Tibial artery (tissue), 4 donors: ENCODE data around the gene ALG13.

Experiments
- DNase-seq, 2 donors: peaks; one replicate each; pipeline ENCODE4 v3.0.0-alpha.2; 2019
- H3K27ac ChIP-seq, 2 donors: fragments of 200-600 bp; sonication (generic) in 1 of 2; 1 replicate in 1 of 2; 2 replicates in 1 of 2; pipeline ENCODE4 v1.5.1; 2018 to 2019; ENCODE audit warnings: mild to moderate bottlenecking in 1 of 2
- H3K27me3 ChIP-seq, 2 donors: fragments of 200-600 bp; sonication (generic) in 1 of 2; one replicate each; pipeline versions ENCODE4 v1.5.1 to v1.6.0; 2016 to 2019
- H3K36me3 ChIP-seq, 3 donors: fragments of 200-600 bp; sonication (generic) in 2 of 3; one replicate each; pipeline ENCODE4 v1.5.1; 2016 to 2019; ENCODE audit warnings: mild to moderate bottlenecking in 2 of 3
- H3K4me1 ChIP-seq, 4 donors: fragments of 200-600 bp; sonication (generic) in 2 of 4; 1 replicate in 3 of 4; 2 replicates in 1 of 4; pipeline ENCODE4 v1.5.1; 2016 to 2019
- H3K4me3 ChIP-seq, 2 donors: fragments of 200-600 bp; sonication (generic) in 1 of 2; 1 replicate in 1 of 2; 2 replicates in 1 of 2; pipeline ENCODE4 v1.5.1; 2018 to 2019; ENCODE audit warnings: mild to moderate bottlenecking in 2 of 2
- H3K9me3 ChIP-seq, 3 donors: fragments of 200-600 bp; sonication (generic) in 1 of 3; one replicate each; pipeline ENCODE4 v1.5.1; 2016 to 2019
- intact Hi-C: fragments of 100-400 bp; cut with DNase I; formaldehyde crosslinking; loops from one replicate; pipeline ENCODE4 v1.15.0; 2023; ENCODE audit warnings: low total_unique reads
- TF ChIP-seq, protein P1 (sequence below), 2 experiments: fragments of 200-600 bp in 1 of 2; fragments of 450-650 bp in 1 of 2; IDR thresholded peaks; one replicate each; pipeline ENCODE4 v1.5.1; 2017 to 2019; ENCODE audit warnings: antibody characterized with exemption in 2 of 2, mild to moderate bottlenecking in 1 of 2, moderate library complexity in 1 of 2

Gene ALG13

DNA sequence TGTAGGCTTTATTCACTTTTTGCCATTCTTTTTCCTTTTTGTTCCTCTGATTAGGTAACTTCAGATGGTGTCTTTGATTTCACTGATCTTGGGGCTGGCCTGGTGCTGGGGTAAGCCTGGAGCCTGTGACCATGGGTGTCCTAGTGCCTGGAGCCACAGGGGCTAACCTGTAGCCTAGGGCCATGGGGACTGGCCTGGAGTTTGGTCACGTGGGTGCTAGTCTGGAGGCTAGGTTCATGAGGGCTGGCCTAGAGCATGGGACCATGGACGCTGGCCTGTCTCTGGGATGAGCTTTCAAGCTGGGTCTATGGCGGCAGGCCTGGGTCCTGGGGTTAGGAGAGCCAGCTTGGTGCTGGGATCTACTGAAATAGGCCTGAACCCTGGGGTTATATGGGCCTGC lies 32.2 kb upstream of the ALG13 start:
- peaks cover 0 to 6% (median 4%) of the 10 kb centered on the region in 3 donors for H3K9me3 ChIP-seq
- DNase-seq, result no peak
- no peak overlapping the region for H3K27ac ChIP-seq
- TF ChIP-seq, protein P1, sequence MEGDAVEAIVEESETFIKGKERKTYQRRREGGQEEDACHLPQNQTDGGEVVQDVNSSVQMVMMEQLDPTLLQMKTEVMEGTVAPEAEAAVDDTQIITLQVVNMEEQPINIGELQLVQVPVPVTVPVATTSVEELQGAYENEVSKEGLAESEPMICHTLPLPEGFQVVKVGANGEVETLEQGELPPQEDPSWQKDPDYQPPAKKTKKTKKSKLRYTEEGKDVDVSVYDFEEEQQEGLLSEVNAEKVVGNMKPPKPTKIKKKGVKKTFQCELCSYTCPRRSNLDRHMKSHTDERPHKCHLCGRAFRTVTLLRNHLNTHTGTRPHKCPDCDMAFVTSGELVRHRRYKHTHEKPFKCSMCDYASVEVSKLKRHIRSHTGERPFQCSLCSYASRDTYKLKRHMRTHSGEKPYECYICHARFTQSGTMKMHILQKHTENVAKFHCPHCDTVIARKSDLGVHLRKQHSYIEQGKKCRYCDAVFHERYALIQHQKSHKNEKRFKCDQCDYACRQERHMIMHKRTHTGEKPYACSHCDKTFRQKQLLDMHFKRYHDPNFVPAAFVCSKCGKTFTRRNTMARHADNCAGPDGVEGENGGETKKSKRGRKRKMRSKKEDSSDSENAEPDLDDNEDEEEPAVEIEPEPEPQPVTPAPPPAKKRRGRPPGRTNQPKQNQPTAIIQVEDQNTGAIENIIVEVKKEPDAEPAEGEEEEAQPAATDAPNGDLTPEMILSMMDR (IDR thresholded peaks at IDR 0.05), result no peak
- intact Hi-C loops, result no loop called here
- H3K4me1 ChIP-seq, result no peaks in the 10 kb centered on the region
- no peaks in the 10 kb centered on the region for H3K27me3 ChIP-seq
- no peak overlapping the region for H3K4me3 ChIP-seq
- H3K36me3 ChIP-seq, result no peaks in the 10 kb centered on the region

- TF ChIP-seq, protein P1 (IDR thresholded peaks at IDR 0.05), result no peak
- DNase-seq, result no peak
- Histone ChIP-seq H3K4me1 (no peaks in the 10 kb centered on the region), H3K36me3 (no peaks in the 10 kb centered on the region), H3K4me3 (no peak overlapping the region), H3K27ac (no peak overlapping the region), H3K27me3 (no peaks in the 10 kb centered on the region), H3K9me3 (peaks cover 0 to 6% (median 4%) of the 10 kb centered on the region in 3 donors)
- intact Hi-C loops, result no loop called here
Measured at GRCh38 chrX:111649638-111650037, 31.3 kb upstream of the ALG13 start.

- no peak for DNase-seq
- intact Hi-C loops, result no loop called here
- H3K4me1 ChIP-seq, result no peaks in the 10 kb centered on the region
- no peak overlapping the region for H3K4me3 ChIP-seq
- no peaks in the 10 kb centered on the region for H3K36me3 ChIP-seq
- H3K9me3 ChIP-seq, result peaks cover 0 to 6% (median 4%) of the 10 kb centered on the region in 3 donors
- H3K27ac ChIP-seq, result no peak overlapping the region
- no peaks in the 10 kb centered on the region for H3K27me3 ChIP-seq
- TF ChIP-seq, protein P1 (IDR thresholded peaks at IDR 0.05), result no peak
Measured at GRCh38 chrX:111650845-111651244, 30.1 kb upstream of the ALG13 start.

DNA sequence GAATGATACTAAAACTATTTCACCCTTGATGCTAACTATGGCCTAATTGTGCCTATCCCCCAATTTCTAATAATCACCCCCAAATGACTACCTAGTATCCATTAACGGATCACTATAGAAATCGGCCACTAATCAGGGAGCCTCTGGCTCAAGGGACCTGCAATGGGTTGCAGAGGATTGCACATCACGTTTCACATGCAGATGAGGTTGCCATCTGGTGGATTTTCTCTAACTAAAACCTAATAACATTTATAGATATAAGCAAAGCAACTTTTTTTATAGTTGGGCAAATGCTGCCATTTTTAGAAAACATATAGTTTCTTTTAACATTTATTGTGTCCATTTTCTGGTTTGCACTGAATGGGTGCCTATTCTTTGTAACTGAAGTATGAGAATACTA lies 28.3 kb upstream of the ALG13 start:
- intact Hi-C loops, result no loop called here
- TF ChIP-seq, protein P1 (IDR thresholded peaks at IDR 0.05), result no peak
- peaks cover 0 to 5% (median 4%) of the 10 kb centered on the region in 3 donors for H3K9me3 ChIP-seq

GRCh38 chrX:111661241-111661640 lies 19.7 kb upstream of the ALG13 start:
- TF ChIP-seq, protein P1 (IDR thresholded peaks at IDR 0.05), result no peak
- H3K27me3 ChIP-seq, result no peaks in the 10 kb centered on the region
- no peak overlapping the region for H3K4me3 ChIP-seq
- no peaks in the 10 kb centered on the region for H3K4me1 ChIP-seq
- H3K27ac ChIP-seq, result no peak overlapping the region
- intact Hi-C loops, result no loop called here
- DNase-seq, result no peak
- H3K9me3 ChIP-seq, result no peaks in the 10 kb centered on the region
- no peaks in the 10 kb centered on the region for H3K36me3 ChIP-seq

More for the DNA sequence above, 28.3 kb upstream of the ALG13 start:
- no peaks in the 10 kb centered on the region for H3K27me3 ChIP-seq
- no peak overlapping the region for H3K27ac ChIP-seq
- DNase-seq, result no peak
- no peaks in the 10 kb centered on the region for H3K4me1 ChIP-seq
- no peaks in the 10 kb centered on the region for H3K36me3 ChIP-seq
- no peak overlapping the region for H3K4me3 ChIP-seq

DNA sequence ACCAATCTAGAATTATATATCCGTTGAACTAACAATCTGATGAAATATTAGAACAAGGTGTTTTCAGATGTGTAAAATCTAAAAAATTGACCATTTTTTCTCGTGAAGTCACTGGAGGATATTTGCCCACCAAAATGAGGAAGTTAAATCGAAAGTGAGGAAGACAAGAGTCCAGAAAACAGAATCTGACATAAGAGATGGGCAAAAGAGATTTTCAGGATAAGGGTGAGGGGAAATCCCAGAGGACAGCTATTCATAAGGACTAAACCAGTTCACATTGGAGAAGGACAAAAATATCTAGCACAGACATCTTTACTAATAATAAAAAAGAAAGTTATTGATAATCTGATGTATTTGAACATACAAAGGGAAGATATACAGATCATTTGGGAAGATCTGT lies 18.7 kb upstream of the ALG13 start:
- H3K27me3 ChIP-seq, result no peaks in the 10 kb centered on the region
- H3K9me3 ChIP-seq, result no peaks in the 10 kb centered on the region
- H3K27ac ChIP-seq, result no peak overlapping the region
- TF ChIP-seq, protein P1 (IDR thresholded peaks at IDR 0.05), result no peak
- no peaks in the 10 kb centered on the region for H3K4me1 ChIP-seq
- H3K4me3 ChIP-seq, result no peak overlapping the region
- no peaks in the 10 kb centered on the region for H3K36me3 ChIP-seq
- no peak for DNase-seq
- intact Hi-C loops, result no loop called here
